ENCODE data around the gene CD83. TPM values are rescaled to one million over a fixed set of nuclear protein-coding genes. Genes with fewer than 3 reads are reported as not detected.

CD83 gene
- total and polyA plus RNA-seq, 4 donors = 0.35 to 4.2 (median 0.60) TPM

DNA sequence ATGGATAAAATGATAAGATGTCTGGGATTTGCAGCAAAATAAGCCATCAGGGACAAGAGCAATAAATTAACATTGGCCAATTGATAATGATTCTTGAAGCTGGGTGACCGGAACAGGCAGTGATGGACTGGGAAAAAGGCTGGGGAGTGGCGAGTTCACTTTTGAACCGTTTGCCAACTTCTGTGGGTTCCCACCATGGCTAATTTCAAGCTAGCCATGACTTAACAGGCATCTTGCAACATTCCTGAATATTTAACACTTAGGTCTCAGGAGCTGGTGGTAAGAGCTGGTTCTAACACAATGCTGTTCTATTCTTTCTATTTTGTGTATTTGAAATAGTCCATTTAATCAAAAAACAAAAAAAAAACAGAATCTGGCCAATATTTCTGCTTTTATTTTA is 37.6 kb upstream of the CD83 start:
- no peak overlapping the region for H3K4me3 ChIP-seq (ENCODE audit: low read depth in 1 of 3, low read length in 3 of 3)
- no peak for DNase-seq (ENCODE audit: low spot score)
- H3K36me3 ChIP-seq (ENCODE audit: control insufficient read depth in 4 of 4, insufficient read depth in 3 of 4, low read depth in 1 of 4, low read length in 3 of 4) = no peaks in the 10 kb centered on the region
- no peaks in the 10 kb centered on the region for H3K27me3 ChIP-seq (ENCODE audit: control insufficient read depth in 4 of 4, insufficient read depth in 4 of 4, low read length in 3 of 4)
- WGBS = 79% methylated on average over 3 of the region's 3 CpGs
- no peak for TF ChIP-seq HNF4A (conservative IDR thresholded peaks at IDR 0.05)
- no peak for TF ChIP-seq JUND (IDR thresholded peaks at IDR 0.05)
- TF ChIP-seq, protein P1, sequence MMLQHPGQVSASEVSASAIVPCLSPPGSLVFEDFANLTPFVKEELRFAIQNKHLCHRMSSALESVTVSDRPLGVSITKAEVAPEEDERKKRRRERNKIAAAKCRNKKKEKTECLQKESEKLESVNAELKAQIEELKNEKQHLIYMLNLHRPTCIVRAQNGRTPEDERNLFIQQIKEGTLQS (IDR thresholded peaks at IDR 0.05) = no peak
- TF ChIP-seq, protein P2, sequence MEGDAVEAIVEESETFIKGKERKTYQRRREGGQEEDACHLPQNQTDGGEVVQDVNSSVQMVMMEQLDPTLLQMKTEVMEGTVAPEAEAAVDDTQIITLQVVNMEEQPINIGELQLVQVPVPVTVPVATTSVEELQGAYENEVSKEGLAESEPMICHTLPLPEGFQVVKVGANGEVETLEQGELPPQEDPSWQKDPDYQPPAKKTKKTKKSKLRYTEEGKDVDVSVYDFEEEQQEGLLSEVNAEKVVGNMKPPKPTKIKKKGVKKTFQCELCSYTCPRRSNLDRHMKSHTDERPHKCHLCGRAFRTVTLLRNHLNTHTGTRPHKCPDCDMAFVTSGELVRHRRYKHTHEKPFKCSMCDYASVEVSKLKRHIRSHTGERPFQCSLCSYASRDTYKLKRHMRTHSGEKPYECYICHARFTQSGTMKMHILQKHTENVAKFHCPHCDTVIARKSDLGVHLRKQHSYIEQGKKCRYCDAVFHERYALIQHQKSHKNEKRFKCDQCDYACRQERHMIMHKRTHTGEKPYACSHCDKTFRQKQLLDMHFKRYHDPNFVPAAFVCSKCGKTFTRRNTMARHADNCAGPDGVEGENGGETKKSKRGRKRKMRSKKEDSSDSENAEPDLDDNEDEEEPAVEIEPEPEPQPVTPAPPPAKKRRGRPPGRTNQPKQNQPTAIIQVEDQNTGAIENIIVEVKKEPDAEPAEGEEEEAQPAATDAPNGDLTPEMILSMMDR (IDR thresholded peaks at IDR 0.05; ENCODE audit: low read depth, low read length, missing input control) = no peak
- TF ChIP-seq HNF4G (IDR thresholded peaks at IDR 0.05) = no peak
- TF ChIP-seq, protein P3, sequence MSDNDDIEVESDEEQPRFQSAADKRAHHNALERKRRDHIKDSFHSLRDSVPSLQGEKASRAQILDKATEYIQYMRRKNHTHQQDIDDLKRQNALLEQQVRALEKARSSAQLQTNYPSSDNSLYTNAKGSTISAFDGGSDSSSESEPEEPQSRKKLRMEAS (IDR thresholded peaks at IDR 0.05) = no peak
- TF ChIP-seq YY1 (IDR thresholded peaks at IDR 0.05) = no peak
- no peak for TF ChIP-seq TAF1 (conservative IDR thresholded peaks at IDR 0.05)
- TF ChIP-seq, protein P4, sequence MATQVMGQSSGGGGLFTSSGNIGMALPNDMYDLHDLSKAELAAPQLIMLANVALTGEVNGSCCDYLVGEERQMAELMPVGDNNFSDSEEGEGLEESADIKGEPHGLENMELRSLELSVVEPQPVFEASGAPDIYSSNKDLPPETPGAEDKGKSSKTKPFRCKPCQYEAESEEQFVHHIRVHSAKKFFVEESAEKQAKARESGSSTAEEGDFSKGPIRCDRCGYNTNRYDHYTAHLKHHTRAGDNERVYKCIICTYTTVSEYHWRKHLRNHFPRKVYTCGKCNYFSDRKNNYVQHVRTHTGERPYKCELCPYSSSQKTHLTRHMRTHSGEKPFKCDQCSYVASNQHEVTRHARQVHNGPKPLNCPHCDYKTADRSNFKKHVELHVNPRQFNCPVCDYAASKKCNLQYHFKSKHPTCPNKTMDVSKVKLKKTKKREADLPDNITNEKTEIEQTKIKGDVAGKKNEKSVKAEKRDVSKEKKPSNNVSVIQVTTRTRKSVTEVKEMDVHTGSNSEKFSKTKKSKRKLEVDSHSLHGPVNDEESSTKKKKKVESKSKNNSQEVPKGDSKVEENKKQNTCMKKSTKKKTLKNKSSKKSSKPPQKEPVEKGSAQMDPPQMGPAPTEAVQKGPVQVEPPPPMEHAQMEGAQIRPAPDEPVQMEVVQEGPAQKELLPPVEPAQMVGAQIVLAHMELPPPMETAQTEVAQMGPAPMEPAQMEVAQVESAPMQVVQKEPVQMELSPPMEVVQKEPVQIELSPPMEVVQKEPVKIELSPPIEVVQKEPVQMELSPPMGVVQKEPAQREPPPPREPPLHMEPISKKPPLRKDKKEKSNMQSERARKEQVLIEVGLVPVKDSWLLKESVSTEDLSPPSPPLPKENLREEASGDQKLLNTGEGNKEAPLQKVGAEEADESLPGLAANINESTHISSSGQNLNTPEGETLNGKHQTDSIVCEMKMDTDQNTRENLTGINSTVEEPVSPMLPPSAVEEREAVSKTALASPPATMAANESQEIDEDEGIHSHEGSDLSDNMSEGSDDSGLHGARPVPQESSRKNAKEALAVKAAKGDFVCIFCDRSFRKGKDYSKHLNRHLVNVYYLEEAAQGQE (IDR thresholded peaks at IDR 0.05) = no peak
- no peak for TF ChIP-seq RAD21 (IDR thresholded peaks at IDR 0.05)
- TF ChIP-seq RXRA (IDR thresholded peaks at IDR 0.05) = no peak
- no peak for TF ChIP-seq NR2F2 (IDR thresholded peaks at IDR 0.05)
- no peak for TF ChIP-seq FOXA2 (IDR thresholded peaks at IDR 0.05)
- H3K27ac ChIP-seq (ENCODE audit: low read depth in 1 of 2, low read length in 2 of 2) = no peak overlapping the region
- H3K4me1 ChIP-seq (ENCODE audit: control insufficient read depth in 4 of 4, insufficient read depth in 4 of 4, low read length in 3 of 4) = peaks cover 0 to 2% (median under 1%) of the 10 kb centered on the region in 4 donors
- H3K9ac ChIP-seq (ENCODE audit: low read depth in 1 of 2, low read length in 2 of 2) = no peak overlapping the region
- no peaks in the 10 kb centered on the region for H3K9me3 ChIP-seq (ENCODE audit: control insufficient read depth in 4 of 4, low read length in 3 of 4)

DNA sequence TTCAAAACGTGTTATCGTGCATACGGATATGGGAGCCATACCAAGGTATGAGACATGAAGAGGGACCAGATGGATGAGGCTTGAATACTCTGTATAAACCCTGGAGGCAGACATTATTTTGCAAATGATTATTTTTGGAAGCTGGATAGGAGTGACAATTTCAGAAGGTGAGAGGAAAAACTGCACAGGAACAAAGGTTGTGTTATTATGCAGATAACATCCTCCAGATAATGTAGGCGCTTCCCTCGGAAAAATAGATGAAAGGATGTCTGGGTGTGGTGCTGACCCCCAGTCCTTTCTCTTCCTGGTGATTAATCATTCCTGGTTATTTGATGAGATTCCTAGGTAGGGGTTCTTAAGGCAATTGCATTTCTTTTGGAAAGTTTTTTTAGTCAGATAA is 36.4 kb upstream of the CD83 start:
- Histone ChIP-seq H3K4me3 (ENCODE audit: low read depth in 1 of 3, low read length in 3 of 3) (no peak overlapping the region), H3K27ac (ENCODE audit: low read depth in 1 of 2, low read length in 2 of 2) (no peak overlapping the region), H3K27me3 (ENCODE audit: control insufficient read depth in 4 of 4, insufficient read depth in 4 of 4, low read length in 3 of 4) (no peaks in the 10 kb centered on the region), H3K4me1 (ENCODE audit: control insufficient read depth in 4 of 4, insufficient read depth in 4 of 4, low read length in 3 of 4) (no peaks in the 10 kb centered on the region), H3K9me3 (ENCODE audit: control insufficient read depth in 4 of 4, low read length in 3 of 4) (no peaks in the 10 kb centered on the region), H3K36me3 (ENCODE audit: control insufficient read depth in 4 of 4, insufficient read depth in 3 of 4, low read depth in 1 of 4, low read length in 3 of 4) (no peaks in the 10 kb centered on the region), H3K9ac (ENCODE audit: low read depth in 1 of 2, low read length in 2 of 2) (no peak overlapping the region)
- TF ChIP-seq FOXA1 (IDR thresholded peaks at IDR 0.05) = no peak
- no peak for TF ChIP-seq EGR1 (IDR thresholded peaks at IDR 0.05; ENCODE audit: low read depth in 2 of 2)
- TF ChIP-seq, protein P2 (IDR thresholded peaks at IDR 0.05; ENCODE audit: low read depth, low read length, missing input control) = no peak
- TF ChIP-seq RXRA (IDR thresholded peaks at IDR 0.05) = no peak
- no peak for TF ChIP-seq TAF1 (conservative IDR thresholded peaks at IDR 0.05)
- TF ChIP-seq FOXA2 (IDR thresholded peaks at IDR 0.05) = no peak
- TF ChIP-seq, protein P5, sequence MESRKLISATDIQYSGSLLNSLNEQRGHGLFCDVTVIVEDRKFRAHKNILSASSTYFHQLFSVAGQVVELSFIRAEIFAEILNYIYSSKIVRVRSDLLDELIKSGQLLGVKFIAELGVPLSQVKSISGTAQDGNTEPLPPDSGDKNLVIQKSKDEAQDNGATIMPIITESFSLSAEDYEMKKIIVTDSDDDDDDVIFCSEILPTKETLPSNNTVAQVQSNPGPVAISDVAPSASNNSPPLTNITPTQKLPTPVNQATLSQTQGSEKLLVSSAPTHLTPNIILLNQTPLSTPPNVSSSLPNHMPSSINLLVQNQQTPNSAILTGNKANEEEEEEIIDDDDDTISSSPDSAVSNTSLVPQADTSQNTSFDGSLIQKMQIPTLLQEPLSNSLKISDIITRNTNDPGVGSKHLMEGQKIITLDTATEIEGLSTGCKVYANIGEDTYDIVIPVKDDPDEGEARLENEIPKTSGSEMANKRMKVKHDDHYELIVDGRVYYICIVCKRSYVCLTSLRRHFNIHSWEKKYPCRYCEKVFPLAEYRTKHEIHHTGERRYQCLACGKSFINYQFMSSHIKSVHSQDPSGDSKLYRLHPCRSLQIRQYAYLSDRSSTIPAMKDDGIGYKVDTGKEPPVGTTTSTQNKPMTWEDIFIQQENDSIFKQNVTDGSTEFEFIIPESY (IDR thresholded peaks at IDR 0.05) = no peak
- TF ChIP-seq YY1 (IDR thresholded peaks at IDR 0.05) = no peak
- TF ChIP-seq, protein P4 (IDR thresholded peaks at IDR 0.05) = no peak
- no peak for DNase-seq (ENCODE audit: low spot score)
- WGBS = 90% methylated on average over 5 of the region's 5 CpGs

Measured in liver (tissue), 9 donors.